Body of pancreas (tissue), 4 donors: ENCODE data around the gene DISP2. TPM values are rescaled to one million over a fixed set of nuclear protein-coding genes. Genes with fewer than 3 reads are reported as not detected.
A peak's percentile ranks its signal among the peaks of the same experiment; 100 is the strongest.

Experiments
- ATAC-seq: fragments of 150-250 bp; one replicate; pipeline ENCODE4 v1.9.1; 2016
- DNase-seq, 4 donors: peaks; one replicate each; pipeline ENCODE4 v3.0.0-alpha.2; 2019
- H3K27ac ChIP-seq, 4 donors: fragments of 200-600 bp; sonication (generic); 1 replicate in 3 of 4; 2 replicates in 1 of 4; pipeline versions ENCODE4 v1.5.1 to v1.6.1; 2016 to 2019; ENCODE audit warnings: mild to moderate bottlenecking in 1 of 4, mixed read lengths in 1 of 4, moderate library complexity in 1 of 4
- H3K27me3 ChIP-seq, 2 donors: fragments of 200-600 bp; sonication (generic); one replicate each; pipeline ENCODE4 v1.6.0; 2016; ENCODE audit warnings: mild to moderate bottlenecking in 1 of 2
- H3K36me3 ChIP-seq, 2 donors: fragments of 200-600 bp; sonication (generic); replicated peaks in 1 of 2; 2 replicates each; pipeline ENCODE4 v1.5.1; 2016; ENCODE audit warnings: low read depth in 2 of 2; ENCODE audit not compliant: insufficient read depth in 1 of 2
- H3K4me1 ChIP-seq: fragments of 200-600 bp; sonication (generic); one replicate; pipeline ENCODE4 v1.6.0; 2016
- H3K4me3 ChIP-seq, 2 donors: fragments of 200-600 bp; sonication (generic); 1 replicate in 1 of 2; 2 replicates in 1 of 2; pipeline ENCODE4 v1.5.1; 2016 to 2019
- H3K9me3 ChIP-seq, 3 donors: fragments of 200-600 bp; sonication (generic); 1 replicate in 2 of 3; 2 replicates in 1 of 3; pipeline ENCODE4 v1.5.1; 2016
- CTCF ChIP-seq, 7 experiments: fragments of 450-650 bp in 4 of 7; fragments of 200-600 bp in 3 of 7; sonication (generic) in 3 of 7; IDR thresholded peaks; one replicate each; pipeline ENCODE4 v1.5.1; 2016 to 2019; ENCODE audit warnings: antibody characterized with exemption in 7 of 7
- POLR2A ChIP-seq, 3 donors: fragments of 450-650 bp; IDR thresholded peaks; one replicate each; pipeline ENCODE4 v1.6.1; 2016; ENCODE audit warnings: antibody characterized with exemption in 3 of 3, mild to moderate bottlenecking in 2 of 3
- WGBS, 2 donors: methylation state at CpG; one replicate each; pipeline ENCODE4 v1.1.5; 2017; 5-methylcytosine and 5-hydroxymethylcytosine counted together
- intact Hi-C: fragments of 100-400 bp; cut with DNase I; formaldehyde crosslinking; loops from one replicate; pipeline ENCODE4 v1.15.1; 2023
- total RNA-seq, 2 donors: library from RNA; depleted of rRNA; stranded (reverse); fragments of >200 nt; gene quantifications; one replicate each; pipeline ENCODE4 v1.1.0, GENCODE V29; 2016

The DISP2 gene
- total RNA-seq, 2 donors from 2014 or later: under 0.01 to 0.52 TPM

GRCh38 chr15:40389824-40390595 is 32.0 kb downstream of the DISP2 start:
- WGBS, 2 donors: 77 to 90% methylated on average over 2 of the region's 2 CpGs

GRCh38 chr15:40392986-40393948 is 35.2 kb downstream of the DISP2 start:
- intact Hi-C loops: no loop called here
- H3K27me3 ChIP-seq: no peaks in the 10 kb centered on the region
- H3K9me3 ChIP-seq: no peaks in the 10 kb centered on the region
- peaks cover 8% of the 10 kb centered on the region for H3K4me1 ChIP-seq
- TF ChIP-seq CTCF (IDR thresholded peaks at IDR 0.05) (no peak), POLR2A (IDR thresholded peaks at IDR 0.05) (no peak)
- H3K4me3 ChIP-seq: no peak overlapping the region
- DNase-seq (no peak), ATAC-seq (no peak)
- H3K27ac ChIP-seq: no peak overlapping the region
- peaks cover 0 to 2% of the 10 kb centered on the region in 2 donors for H3K36me3 ChIP-seq
- 86 to 87% methylated on average over 4 of the region's 4 CpGs for WGBS, 2 donors

More at GRCh38 chr15:40389824-40390595, 32.0 kb downstream of the DISP2 start:
- ATAC-seq: peak; percentile 40
- H3K4me1 ChIP-seq: peaks cover 8% of the 10 kb centered on the region
- no peak overlapping the region for H3K4me3 ChIP-seq
- no peaks in the 10 kb centered on the region for H3K9me3 ChIP-seq
- intact Hi-C loops: no loop called here
- no peak for TF ChIP-seq POLR2A (IDR thresholded peaks at IDR 0.05)
- TF ChIP-seq CTCF (IDR thresholded peaks at IDR 0.05): no peak
- no peaks in the 10 kb centered on the region for H3K27me3 ChIP-seq
- peak overlapping the region in 2 of 4 donors; percentile 16 to 36 for H3K27ac ChIP-seq
- DNase-seq: no peak
- H3K36me3 ChIP-seq: peaks cover 0 to 4% of the 10 kb centered on the region in 2 donors

- TF ChIP-seq CTCF (IDR thresholded peaks at IDR 0.05): no peak
- TF ChIP-seq POLR2A (IDR thresholded peaks at IDR 0.05): no peak
These were observed 39.8 kb downstream of the DISP2 start for GRCh38 chr15:40397688-40398412.

GRCh38 chr15:40398413-40398873 is 40.4 kb downstream of the DISP2 start:
- Histone ChIP-seq H3K4me1 (no peaks in the 10 kb centered on the region), H3K27ac (no peak overlapping the region), H3K36me3 (no peaks in the 10 kb centered on the region), H3K27me3 (no peaks in the 10 kb centered on the region), H3K4me3 (no peak overlapping the region), H3K9me3 (no peaks in the 10 kb centered on the region)
- TF ChIP-seq CTCF (IDR thresholded peaks at IDR 0.05) (no peak), POLR2A (IDR thresholded peaks at IDR 0.05) (no peak)
- DNase-seq (peak in 1 of 4 donors; percentile 41), ATAC-seq (no peak)
- WGBS, 2 donors: 54 to 70% methylated on average over 4 of the region's 4 CpGs
- intact Hi-C loops: no loop called here

More at GRCh38 chr15:40397688-40398412, 39.8 kb downstream of the DISP2 start:
- intact Hi-C loops: no loop called here
- Histone ChIP-seq H3K36me3 (no peaks in the 10 kb centered on the region), H3K27me3 (no peaks in the 10 kb centered on the region), H3K4me3 (no peak overlapping the region), H3K9me3 (no peaks in the 10 kb centered on the region), H3K27ac (no peak overlapping the region), H3K4me1 (no peaks in the 10 kb centered on the region)
- WGBS, 2 donors: 90 to 92% methylated on average over 8 of the region's 8 CpGs
- no peak for ATAC-seq
- no peak for DNase-seq
